HS-5 (cell line): Measurements from ENCODE around the gene PGBD1.
"Not testable (repeated sequence)": the region's sequence is repeated elsewhere in the genome, so short reads cannot be mapped to it uniquely, and the experiment has no call there.

ENCODE experiments used
- DNase-seq: peaks from one replicate; pipeline ENCODE4 v3.0.0-alpha.2; 2012; ENCODE audit warnings: low read depth

PGBD1 gene

GRCh38 chr6:28267695-28268059 is 13.7 kb upstream of the PGBD1 start:
- no peak for DNase-seq

GRCh38 chr6:28269492-28269891 is 11.9 kb upstream of the PGBD1 start:
- DNase-seq = peak; percentile 63

GRCh38 chr6:28274888-28275287 is 6.5 kb upstream of the PGBD1 start:
- no peak for DNase-seq

GRCh38 chr6:28277746-28278145 is 3.6 kb upstream of the PGBD1 start:
- DNase-seq = no peak

GRCh38 chr6:28280595-28281287 is 631 bp upstream of the PGBD1 start:
- DNase-seq = no peak

DNA sequence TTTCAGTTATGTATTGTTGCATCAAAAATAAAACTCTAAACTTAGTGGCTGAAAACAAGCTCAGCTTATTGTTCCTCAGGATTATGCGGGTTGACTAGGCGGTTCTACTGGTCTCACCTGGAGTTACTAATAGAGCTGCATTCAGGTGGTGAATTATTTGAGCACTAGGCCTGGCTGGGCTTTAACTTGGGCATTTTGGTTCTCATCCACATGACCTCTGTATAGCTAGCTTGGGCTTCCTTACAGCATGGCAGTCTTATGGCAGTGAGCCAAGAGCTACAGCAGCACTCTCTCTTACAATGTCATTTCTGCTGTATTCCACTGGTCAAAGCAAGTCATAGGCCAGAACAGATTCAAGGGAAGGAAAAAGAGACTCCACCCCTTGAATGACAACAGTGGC is 1.6 kb downstream of the PGBD1 start:
- no peak for DNase-seq

GRCh38 chr6:28291573-28291972 is 10.2 kb downstream of the PGBD1 start:
- DNase-seq = no peak

- no peak for DNase-seq
Observed at GRCh38 chr6:28295326-28295725, 14.0 kb downstream of the PGBD1 start.

DNA sequence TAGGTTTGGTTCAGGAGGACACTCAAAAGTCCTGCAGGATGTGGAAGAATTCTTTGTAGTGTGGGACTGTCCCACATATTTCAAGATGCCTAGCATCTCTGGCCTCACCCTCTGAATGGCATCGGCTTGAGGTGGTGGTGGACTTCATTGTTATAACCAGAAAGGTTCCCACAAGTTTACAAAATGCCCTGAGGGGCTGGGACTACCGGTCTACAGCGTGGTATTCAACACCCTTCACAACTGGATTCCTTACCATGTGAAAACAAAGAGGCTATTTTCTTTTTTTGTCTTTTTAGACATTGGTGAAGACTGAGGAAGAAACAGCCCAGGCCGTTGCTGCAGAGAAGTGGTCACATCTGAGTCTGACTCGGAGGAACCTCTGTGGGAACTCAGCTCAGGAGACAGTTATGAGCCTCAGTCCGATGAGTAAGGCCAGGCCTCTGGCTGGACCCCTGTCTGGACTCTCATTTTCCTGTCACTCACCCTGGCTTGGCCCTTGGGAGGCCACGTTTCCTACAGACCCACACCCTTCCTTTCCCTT is 15.2 kb downstream of the PGBD1 start:
- DNase-seq = no peak

DNA sequence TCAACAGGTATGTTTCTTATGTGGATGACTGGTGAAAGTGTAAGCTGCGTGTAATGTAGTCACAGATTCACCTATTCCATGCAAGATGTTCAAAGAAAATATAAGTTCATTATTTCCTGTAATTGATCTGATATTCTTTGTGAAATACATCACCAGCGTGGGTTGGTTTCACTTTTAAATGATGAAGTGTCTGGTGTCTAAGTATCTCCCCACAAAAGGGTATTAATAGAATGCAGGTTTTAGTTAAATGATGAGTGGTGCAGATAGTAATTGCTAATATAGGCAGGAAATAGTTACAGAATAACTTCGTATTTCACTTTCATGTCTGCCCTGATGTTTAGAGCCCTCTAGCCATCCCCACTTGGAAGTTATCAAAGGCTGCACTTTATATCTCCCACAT is 22.2 kb downstream of the PGBD1 start:
- no peak for DNase-seq

GRCh38 chr6:28306363-28306762 is 25.0 kb downstream of the PGBD1 start:
- DNase-seq = not testable (repeated sequence)

- no peak for DNase-seq
Observed at GRCh38 chr6:28311139-28311823, 29.9 kb downstream of the PGBD1 start.

GRCh38 chr6:28312939-28313338 is 31.6 kb downstream of the PGBD1 start:
- DNase-seq = no peak

GRCh38 chr6:28315628-28316027 is 34.3 kb downstream of the PGBD1 start:
- no peak for DNase-seq

- peak; percentile 13 for DNase-seq
Observed at GRCh38 chr6:28317866-28318265, 36.5 kb downstream of the PGBD1 start.

GRCh38 chr6:28322661-28323060 is 41.3 kb downstream of the PGBD1 start:
- no peak for DNase-seq

- no peak for DNase-seq
Observed at GRCh38 chr6:28323813-28324424, 42.5 kb downstream of the PGBD1 start.

DNA sequence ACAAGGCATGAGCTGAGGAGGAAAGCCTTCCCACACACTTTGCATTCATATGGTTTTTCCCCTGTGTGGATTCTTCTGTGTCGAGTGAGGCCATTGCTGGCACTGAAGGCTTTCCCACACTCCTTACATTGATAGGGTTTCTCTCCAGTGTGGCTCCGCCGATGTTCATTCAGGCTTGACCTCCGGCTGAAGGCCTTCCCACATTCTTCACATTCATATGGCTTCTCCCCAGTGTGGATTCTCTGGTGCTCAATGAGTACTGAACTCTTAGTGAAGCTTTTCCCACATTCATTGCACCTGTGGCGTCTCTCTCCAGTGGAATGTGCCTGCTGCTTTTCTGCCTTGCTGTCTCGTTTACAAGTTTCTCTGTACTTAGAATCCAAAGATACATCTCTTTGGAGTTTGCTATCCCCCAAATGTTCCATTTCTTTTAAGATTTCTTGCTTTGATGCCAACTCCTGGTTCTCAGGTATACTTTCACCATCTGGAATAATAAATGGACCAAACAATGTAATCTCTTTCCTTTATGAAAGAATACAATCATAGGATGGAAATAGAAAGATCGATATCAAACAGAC is 45.1 kb downstream of the PGBD1 start:
- no peak for DNase-seq

DNA sequence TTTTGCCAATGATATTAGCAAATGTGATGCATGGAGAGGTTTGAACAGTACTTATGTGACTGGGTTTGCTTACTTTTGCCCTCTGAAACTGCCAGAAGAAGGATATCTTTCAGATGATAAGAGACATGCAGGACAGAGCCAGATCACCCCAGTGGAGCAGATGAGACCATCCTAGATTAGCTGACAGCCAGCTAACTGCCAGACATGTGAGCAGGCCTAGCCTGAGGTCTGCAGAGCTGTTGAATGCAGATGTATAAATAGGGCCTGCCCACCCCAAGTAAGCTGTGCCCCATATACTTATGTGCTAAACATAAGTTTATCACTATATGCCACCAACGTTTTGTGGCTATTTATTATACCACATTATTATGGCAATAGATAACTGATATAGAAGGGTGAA is 48.7 kb downstream of the PGBD1 start:
- no peak for DNase-seq

GRCh38 chr6:28333047-28333446 is 51.7 kb downstream of the PGBD1 start:
- no peak for DNase-seq

DNA sequence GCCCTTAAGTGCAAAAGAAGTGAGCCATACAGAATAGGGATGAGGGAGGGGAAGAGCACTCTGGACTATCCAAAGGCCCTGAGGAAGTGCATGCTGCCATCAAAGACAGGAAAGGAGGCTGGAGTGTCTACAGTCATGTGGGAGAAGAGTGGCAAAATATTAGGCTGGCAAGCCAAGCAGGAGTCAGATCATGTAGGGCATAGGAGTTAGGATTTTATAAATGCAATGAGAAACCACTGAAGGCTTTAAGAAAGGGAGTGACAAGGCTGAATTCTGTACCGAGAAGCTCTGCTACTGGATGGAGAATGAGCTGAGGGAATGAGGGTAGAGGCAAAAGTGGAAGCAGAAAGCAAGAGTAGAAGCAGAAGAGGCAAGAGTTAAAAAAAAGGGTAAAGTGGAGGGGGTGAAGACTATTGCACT is 52.2 kb downstream of the PGBD1 start:
- DNase-seq = no peak

DNA sequence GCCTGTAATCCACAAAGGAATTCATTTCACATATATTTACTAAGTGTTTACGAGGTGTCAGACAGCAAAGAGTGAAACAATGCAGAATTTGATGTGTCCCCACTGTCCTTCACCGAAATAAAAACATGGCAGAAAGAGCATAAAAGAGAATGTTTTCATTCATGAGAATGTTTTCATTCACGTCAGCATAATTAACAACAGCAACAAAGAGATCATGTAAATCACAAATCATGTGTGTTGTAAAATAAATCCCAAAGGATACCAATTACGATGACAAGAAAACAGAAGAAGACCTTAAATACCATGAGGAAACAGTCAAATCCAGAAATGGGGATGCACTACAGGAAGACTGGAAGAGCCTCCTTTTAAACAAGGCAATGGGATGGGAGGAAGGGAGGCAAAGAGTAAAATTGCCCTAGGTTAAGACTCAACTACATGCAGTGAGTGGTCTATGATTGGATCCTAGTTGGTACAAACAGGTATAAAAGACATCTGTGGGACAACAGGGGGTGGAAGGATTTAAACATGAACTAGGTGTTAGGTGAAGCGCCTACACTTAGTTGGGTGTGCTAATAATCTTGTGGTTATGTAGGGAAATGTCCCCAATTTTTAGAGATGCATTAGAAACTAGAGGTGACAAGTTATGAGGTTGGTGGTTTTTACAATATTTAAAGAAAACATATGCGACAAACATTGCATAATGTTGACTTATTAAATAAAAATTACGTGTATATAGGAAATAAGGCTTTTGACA is 53.1 kb downstream of the PGBD1 start:
- DNase-seq = no peak
